ENCODE data around the gene TRIM26.

Gene TRIM26

DNA sequence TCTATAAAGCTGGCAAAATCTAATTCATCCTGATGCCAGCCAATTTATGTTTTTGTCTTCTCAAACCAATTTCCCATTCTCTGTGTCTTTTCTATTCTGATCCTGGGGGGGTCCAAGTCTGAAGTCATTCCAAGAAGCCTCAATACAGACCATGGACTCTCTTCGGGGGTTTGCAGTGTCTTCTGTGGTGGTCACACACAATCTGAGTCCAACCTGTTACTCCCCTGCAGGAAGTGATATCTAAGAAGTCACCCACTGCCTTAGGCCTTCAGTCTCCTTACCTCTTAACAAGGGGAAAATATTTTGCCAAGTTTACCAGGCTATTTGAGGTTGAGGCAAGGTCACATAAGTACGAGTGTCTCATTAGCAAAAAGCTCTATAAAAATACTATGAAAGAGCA is 1.9 kb downstream of the TRIM26 start:
- Histone ChIP-seq H3K27me3 (ENCODE audit: insufficient read depth, low read length, poor library complexity) (no peaks in the 10 kb centered on the region), H3K9ac (ENCODE audit: low read depth, low read length) (peak overlapping the region; percentile 97), H2AFZ (ENCODE audit: low read depth, low read length) (no peak overlapping the region), H3K79me2 (ENCODE audit: insufficient read depth, low read length) (peaks cover 67% of the 10 kb centered on the region), H3K4me2 (ENCODE audit: insufficient read depth, low read length) (peak overlapping the region; percentile 75), H3K36me3 (ENCODE audit: insufficient read depth, low read length) (peaks cover 24% of the 10 kb centered on the region), H3K9me3 (ENCODE audit: insufficient read depth, low read length, severe bottlenecking) (no peaks in the 10 kb centered on the region), H3K4me1 (ENCODE audit: insufficient read depth, low read length) (peaks cover 41% of the 10 kb centered on the region), H3K4me3 (ENCODE audit: low read depth in 1 of 2, low read length in 2 of 2) (peak overlapping the region in 1 of 2 experiments; percentile 91; a peak in 3 of 4 replicates), H3K27ac (ENCODE audit: low read length) (peak overlapping the region; percentile 37; the same call in 1 of the 2 replicates), H4K20me1 (ENCODE audit: insufficient read depth, low read length) (peaks cover 36% of the 10 kb centered on the region)
- TF ChIP-seq EZH2 (IDR thresholded peaks at IDR 0.05; ENCODE audit: borderline replicate concordance, low read depth, low read length, severe bottlenecking) = no peak
- TF ChIP-seq, protein P1, sequence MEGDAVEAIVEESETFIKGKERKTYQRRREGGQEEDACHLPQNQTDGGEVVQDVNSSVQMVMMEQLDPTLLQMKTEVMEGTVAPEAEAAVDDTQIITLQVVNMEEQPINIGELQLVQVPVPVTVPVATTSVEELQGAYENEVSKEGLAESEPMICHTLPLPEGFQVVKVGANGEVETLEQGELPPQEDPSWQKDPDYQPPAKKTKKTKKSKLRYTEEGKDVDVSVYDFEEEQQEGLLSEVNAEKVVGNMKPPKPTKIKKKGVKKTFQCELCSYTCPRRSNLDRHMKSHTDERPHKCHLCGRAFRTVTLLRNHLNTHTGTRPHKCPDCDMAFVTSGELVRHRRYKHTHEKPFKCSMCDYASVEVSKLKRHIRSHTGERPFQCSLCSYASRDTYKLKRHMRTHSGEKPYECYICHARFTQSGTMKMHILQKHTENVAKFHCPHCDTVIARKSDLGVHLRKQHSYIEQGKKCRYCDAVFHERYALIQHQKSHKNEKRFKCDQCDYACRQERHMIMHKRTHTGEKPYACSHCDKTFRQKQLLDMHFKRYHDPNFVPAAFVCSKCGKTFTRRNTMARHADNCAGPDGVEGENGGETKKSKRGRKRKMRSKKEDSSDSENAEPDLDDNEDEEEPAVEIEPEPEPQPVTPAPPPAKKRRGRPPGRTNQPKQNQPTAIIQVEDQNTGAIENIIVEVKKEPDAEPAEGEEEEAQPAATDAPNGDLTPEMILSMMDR (IDR thresholded peaks at IDR 0.05; ENCODE audit: borderline replicate concordance, extremely low read depth, low read length, poor library complexity, severe bottlenecking) = no peak
- ATAC-seq (ENCODE audit: insufficient read depth, low read depth) (no peak), DNase-seq (no peak)

DNA sequence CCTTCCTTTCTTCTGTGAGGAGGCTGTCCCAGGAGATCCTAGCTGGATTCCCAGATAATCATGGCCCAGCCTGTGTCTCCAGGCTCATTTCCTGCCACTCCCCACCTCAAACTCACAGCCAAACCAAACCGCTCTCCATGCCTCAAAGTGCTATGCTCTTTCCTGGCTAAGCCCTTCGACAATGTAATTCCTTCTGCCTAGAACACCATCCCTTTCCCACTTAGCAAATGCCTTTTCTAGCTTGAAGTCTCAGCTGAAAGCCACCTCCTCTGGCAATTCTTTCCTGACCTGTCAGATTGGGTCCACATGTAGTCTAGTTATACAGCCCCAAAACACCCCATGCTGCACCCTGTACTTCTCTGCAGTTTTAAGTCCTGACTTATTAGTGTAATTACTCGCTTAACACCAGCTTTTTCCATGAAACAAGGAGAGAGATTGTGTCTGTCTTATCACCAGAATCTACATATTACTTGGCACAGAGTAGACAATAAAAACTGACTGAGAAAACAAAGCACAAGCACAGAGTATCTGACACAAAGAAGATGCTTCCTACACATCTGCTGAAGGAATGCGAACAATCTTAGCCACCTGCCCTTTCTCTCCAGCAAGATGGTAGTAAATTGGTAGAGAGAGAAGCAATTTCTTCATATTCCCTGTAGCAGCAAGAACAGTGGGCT is 5.4 kb downstream of the TRIM26 start:
- peak overlapping the region; percentile 15; the same call in 1 of the 2 replicates for H3K4me2 ChIP-seq (ENCODE audit: insufficient read depth, low read length)
- H3K27ac ChIP-seq (ENCODE audit: low read length) = no peak overlapping the region
- no peak overlapping the region for H3K4me3 ChIP-seq (ENCODE audit: low read depth in 1 of 2, low read length in 2 of 2)
- TF ChIP-seq, protein P1 (IDR thresholded peaks at IDR 0.05; ENCODE audit: borderline replicate concordance, extremely low read depth, low read length, poor library complexity, severe bottlenecking) = no peak
- TF ChIP-seq EZH2 (IDR thresholded peaks at IDR 0.05; ENCODE audit: borderline replicate concordance, low read depth, low read length, severe bottlenecking) = no peak
- peaks cover 34% of the 10 kb centered on the region for H3K36me3 ChIP-seq (ENCODE audit: insufficient read depth, low read length)
- H3K4me1 ChIP-seq (ENCODE audit: insufficient read depth, low read length) = peaks cover 28% of the 10 kb centered on the region
- no peak for ATAC-seq (ENCODE audit: insufficient read depth, low read depth)
- H3K9ac ChIP-seq (ENCODE audit: low read depth, low read length) = no peak overlapping the region
- no peaks in the 10 kb centered on the region for H3K9me3 ChIP-seq (ENCODE audit: insufficient read depth, low read length, severe bottlenecking)
- H4K20me1 ChIP-seq (ENCODE audit: insufficient read depth, low read length) = peaks cover 58% of the 10 kb centered on the region
- H2AFZ ChIP-seq (ENCODE audit: low read depth, low read length) = no peak overlapping the region
- H3K79me2 ChIP-seq (ENCODE audit: insufficient read depth, low read length) = peaks cover 95% of the 10 kb centered on the region
- DNase-seq = no peak
- H3K27me3 ChIP-seq (ENCODE audit: insufficient read depth, low read length, poor library complexity) = no peaks in the 10 kb centered on the region

DNA sequence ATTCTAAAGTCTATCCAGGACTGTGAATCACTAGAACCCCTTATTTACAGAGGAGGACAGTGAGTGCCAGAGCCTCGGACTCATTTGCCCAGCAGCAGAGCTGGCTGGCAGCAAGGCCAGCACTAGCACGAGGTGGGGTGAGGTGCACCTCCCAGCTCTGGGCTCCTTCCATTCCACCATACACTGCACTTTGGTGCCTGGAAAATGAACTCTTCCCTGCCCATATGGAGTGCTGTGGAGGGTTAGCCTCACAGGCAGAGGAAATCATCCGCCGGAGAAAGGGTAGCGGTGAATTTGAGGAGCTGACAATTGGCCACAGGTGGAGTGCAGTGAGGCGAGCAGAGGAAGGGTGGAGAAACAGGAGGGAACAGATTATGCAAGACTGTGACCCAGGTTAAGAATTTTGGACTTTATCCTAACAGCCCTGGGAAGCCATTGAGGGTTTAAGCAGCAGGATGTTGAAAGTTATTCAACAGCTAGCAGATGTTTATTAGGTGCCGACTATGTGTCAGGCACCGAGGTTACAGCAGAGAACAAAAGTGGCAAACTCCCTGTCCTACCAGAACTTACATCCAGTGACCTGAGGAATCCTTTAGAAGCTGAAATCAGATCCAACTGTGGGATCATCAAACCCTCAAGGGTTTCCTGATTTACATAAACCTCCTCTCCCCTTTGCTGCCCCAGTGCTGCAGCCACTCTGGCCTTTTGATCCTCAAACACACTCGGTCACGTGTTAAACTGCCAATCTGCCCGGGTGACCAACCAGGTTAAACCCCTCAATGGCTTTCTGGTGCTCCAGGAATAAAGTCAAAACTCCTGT is 6.2 kb downstream of the TRIM26 start:
- Histone ChIP-seq H3K36me3 (ENCODE audit: insufficient read depth, low read length) (peaks cover 39% of the 10 kb centered on the region), H3K4me1 (ENCODE audit: insufficient read depth, low read length) (peaks cover 25% of the 10 kb centered on the region), H3K4me2 (ENCODE audit: insufficient read depth, low read length) (no peak overlapping the region), H4K20me1 (ENCODE audit: insufficient read depth, low read length) (peaks cover 59% of the 10 kb centered on the region), H2AFZ (ENCODE audit: low read depth, low read length) (no peak overlapping the region), H3K27me3 (ENCODE audit: insufficient read depth, low read length, poor library complexity) (no peaks in the 10 kb centered on the region), H3K9ac (ENCODE audit: low read depth, low read length) (no peak overlapping the region), H3K27ac (ENCODE audit: low read length) (no peak overlapping the region), H3K4me3 (ENCODE audit: low read depth in 1 of 2, low read length in 2 of 2) (no peak overlapping the region), H3K79me2 (ENCODE audit: insufficient read depth, low read length) (peaks cover 95% of the 10 kb centered on the region), H3K9me3 (ENCODE audit: insufficient read depth, low read length, severe bottlenecking) (no peaks in the 10 kb centered on the region)
- no peak for DNase-seq
- no peak for ATAC-seq (ENCODE audit: insufficient read depth, low read depth)
- TF ChIP-seq, protein P1 (IDR thresholded peaks at IDR 0.05; ENCODE audit: borderline replicate concordance, extremely low read depth, low read length, poor library complexity, severe bottlenecking) = no peak
- no peak for TF ChIP-seq EZH2 (IDR thresholded peaks at IDR 0.05; ENCODE audit: borderline replicate concordance, low read depth, low read length, severe bottlenecking)

All from DND-41 (cell line).